GM18951 (cell line): Measurements from ENCODE around the gene NAALADL2.

Source experiments
- POLR2A ChIP-seq: IDR thresholded peaks from 4 replicates; pipeline ENCODE4 v1.6.1; 2011; ENCODE audit warnings: mild to moderate bottlenecking; ENCODE audit not compliant: insufficient read length, insufficient read depth; ENCODE audit errors: extremely low read depth
- in situ Hi-C: fragments of 300-500 bp; cut with MboI; formaldehyde crosslinking; loops from one replicate; pipeline ENCODE4 v1.12.0; 2022; ENCODE audit warnings: low sequenced_read_pairs, mixed read lengths, inconsistent platforms; ENCODE audit not compliant: unreplicated experiment

The NAALADL2 gene

DNA sequence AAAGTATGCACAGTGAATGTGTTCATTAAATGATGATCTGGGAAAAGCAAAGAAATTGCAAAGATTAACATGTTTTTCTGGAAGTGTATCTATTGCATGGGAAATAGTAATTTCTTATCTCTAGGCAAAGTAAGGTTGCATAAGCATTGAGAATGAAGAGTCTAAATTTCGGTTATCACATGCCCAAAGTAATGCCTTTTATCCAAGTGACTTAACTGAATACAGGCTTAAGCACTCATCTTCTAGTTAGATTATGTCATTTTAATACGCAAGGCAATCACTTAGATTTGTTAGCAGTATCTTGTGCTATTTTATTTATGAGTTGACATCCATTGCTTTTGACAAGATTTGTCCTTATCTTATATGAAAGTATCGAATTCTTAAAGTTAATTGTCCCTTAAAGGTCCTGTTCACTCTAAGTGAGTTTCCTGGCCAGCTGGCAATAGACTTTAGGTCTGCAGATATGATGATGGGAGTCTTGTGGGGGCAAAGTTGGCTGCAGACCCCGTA is 100.5 kb downstream of the NAALADL2 start:
- no peak for TF ChIP-seq POLR2A
- in situ Hi-C loops: no loop called here

DNA sequence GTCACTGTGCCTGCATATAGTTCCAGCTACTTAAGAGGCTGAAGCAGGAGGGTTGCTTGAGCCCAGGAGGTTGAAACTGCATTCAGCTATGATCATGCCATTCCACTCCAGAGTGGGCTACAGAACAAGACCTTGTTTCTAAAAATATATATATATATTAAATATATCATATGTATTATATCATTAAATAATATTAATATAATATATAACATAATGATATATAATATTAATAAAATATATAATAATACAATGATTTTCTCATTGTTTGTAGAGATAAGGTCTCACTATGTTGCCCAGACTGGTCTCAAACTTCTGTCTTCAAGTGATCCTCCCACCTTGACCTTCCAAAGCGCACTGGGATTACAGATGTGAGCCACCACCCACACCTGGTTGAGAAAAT is 101.8 kb downstream of the NAALADL2 start:
- TF ChIP-seq POLR2A: no peak
- in situ Hi-C loops: no loop called here

DNA sequence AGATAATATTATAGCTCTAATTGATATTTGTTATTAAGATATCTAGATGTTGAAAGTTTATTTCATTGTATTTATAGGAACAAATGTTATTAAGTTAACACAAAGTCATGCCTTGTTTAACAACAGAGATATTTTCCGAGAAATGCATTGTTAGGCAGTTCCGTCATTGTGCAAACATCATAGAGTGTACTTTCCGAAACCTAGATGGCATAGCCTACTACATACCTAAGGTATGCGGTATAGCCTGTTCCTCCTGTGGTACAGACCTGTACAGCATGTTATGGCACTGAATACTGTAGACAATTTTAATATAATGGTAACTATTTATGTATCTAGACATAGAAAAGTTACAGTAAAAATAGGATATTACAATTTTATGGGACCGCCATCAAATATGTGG is 114.3 kb downstream of the NAALADL2 start:
- TF ChIP-seq POLR2A: no peak

DNA sequence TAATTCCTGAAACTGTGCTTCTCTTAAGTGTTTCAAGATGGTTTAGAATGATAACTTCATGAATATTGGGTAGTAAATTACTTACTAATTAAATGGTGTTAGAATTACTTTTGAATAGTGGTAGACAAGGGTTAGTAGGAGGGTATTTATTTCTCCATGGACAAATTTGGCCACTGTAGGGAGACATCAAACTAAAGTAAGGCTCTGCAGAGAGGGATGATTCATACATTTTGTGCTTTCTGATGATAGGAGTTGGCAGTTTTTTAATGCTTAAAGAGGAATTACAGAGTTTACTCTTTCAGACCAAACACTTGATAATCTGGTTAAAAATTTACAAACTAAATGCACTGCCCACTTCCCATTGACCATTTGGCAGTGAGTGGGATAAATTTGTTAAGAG is 127.6 kb downstream of the NAALADL2 start:
- TF ChIP-seq POLR2A: no peak
- in situ Hi-C loops: no loop called here

More for the DNA sequence above, 114.3 kb downstream of the NAALADL2 start:
- in situ Hi-C loops: no loop called here

DNA sequence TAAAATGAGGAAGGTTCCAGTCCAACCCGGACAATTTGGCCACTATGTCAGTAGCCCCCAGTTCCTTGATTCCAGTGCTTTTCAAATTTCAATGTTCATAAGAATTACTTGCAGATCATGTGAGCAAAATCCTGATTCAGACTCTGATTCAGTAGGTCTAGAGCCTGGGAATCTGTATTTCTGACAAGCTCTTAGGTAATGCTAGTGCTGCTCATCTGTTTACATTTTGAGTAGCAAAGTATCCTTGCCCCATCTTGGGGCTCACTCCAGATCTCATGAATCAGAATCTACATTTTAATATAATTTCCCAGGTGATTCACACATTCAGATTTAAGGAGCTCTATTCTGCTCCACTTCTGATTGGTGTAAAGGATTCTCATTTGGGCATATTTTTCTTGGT is 142.0 kb downstream of the NAALADL2 start:
- in situ Hi-C loops: no loop called here
- no peak for TF ChIP-seq POLR2A

DNA sequence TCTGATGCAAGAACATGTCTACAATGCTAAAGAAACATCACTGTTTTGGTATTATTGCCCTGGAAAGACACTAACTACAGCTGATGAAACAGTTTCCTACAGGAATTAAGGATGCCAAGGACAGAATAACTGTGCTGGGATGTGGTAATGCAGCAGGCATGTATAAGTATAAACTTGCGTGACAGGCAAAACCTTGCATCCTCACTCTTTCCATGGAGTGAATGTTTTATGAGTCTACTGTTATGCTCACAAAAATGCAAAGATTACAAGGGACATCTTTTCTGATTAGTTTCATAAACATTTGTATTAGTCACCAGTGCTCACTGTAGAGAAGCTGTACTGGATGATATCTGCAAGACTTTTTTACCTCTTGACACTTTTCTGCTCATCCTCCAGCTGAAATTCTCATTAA is 143.6 kb downstream of the NAALADL2 start:
- TF ChIP-seq POLR2A: no peak

DNA sequence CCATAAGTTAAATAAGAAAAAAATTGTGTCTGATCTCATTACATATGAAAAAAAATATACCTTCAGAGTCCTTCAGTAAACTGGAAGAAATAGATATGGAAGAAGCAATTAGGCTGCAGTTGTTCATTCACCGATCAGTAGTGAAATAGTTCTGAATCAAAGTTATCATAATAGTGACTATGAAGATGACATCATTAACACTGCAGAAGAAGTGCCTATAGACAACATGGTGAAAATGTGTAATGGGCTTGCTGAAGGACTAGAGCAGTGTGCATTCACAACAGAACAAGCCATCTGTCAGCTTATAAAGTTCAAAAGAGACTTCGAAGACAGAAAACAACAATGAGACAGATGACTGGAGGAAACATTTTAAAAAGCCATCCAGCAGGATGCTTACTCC is 144.5 kb downstream of the NAALADL2 start:
- in situ Hi-C loops: no loop called here

More for the DNA sequence above, 143.6 kb downstream of the NAALADL2 start:
- in situ Hi-C loops: no loop called here

DNA sequence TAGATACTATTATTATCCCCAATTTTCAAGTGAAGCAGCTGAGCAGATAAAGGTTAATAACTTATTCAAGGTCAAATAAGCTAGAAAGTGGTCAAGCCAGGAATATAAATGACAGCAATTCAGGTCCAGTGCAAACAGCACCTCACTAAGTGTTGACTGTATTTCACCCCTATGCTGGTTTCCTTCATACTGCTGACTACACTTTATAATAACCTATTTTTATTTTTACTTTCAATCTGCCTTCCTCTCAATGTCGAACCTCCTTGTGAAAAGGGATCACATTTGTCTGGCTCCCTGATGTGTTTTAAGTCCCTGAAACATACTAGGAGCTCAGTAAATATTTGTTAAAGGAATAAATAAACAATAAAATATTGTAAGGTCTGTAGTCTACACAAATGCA is 146.1 kb downstream of the NAALADL2 start:
- no peak for TF ChIP-seq POLR2A
- in situ Hi-C loops: no loop called here

More for the DNA sequence above, 144.5 kb downstream of the NAALADL2 start:
- TF ChIP-seq POLR2A: no peak

DNA sequence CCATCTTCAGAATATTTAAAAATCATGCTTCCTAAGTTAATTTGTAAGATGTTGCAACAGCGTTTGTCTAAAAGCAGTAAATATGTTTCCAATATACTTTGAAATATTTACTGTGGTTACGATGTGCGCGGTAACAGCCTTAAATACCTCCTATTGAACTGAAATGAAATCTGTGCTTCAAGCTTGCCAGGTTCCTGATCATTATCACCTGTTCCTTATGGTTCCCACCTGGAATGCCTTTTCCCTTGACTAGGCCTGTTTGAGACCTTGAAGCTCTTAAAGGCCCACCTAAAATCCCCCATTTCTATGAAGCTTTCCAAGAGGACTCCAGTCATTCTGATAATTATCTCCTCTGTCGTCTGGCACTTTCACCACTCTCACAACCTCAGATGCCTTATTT is 146.7 kb downstream of the NAALADL2 start:
- no peak for TF ChIP-seq POLR2A
- in situ Hi-C loops: no loop called here

DNA sequence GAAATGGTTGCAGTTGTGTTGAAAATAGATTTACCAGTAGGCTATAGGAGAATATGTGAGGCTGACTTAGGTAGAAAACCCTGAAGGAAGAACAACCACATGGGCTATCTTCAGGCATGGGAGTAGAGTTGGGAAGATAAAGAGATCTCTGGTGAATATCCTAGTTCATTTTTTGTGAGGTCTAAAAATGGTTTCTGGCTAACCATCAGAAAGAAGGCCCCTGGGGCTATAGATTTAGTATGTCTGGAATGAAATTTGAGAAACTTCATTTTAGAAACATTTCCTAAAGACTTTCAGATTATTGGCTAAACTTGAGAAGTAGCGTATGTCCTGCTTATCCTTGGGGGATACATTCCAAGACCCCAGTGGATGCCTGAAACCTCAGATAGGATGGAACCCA is 148.2 kb downstream of the NAALADL2 start:
- in situ Hi-C loops: no loop called here
- TF ChIP-seq POLR2A: no peak

DNA sequence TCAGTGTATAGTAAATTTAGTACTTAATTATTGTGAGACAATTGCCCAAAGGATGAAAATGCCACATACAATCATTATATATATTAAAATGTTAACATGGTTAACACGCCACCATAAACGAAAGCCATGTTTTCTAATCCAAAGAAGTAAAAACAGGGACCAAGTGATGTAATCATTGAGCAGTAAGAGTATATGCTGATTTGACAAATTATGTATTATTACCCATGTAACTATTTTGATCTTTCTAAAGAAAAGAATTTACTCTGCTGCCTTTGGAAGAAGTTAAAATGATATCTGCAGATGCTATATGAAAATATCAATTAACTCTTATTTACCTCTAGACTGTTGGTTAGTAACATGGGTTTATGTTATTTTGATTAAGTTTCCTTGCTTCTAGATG is 150.2 kb downstream of the NAALADL2 start:
- TF ChIP-seq POLR2A: no peak
- in situ Hi-C loops: no loop called here

DNA sequence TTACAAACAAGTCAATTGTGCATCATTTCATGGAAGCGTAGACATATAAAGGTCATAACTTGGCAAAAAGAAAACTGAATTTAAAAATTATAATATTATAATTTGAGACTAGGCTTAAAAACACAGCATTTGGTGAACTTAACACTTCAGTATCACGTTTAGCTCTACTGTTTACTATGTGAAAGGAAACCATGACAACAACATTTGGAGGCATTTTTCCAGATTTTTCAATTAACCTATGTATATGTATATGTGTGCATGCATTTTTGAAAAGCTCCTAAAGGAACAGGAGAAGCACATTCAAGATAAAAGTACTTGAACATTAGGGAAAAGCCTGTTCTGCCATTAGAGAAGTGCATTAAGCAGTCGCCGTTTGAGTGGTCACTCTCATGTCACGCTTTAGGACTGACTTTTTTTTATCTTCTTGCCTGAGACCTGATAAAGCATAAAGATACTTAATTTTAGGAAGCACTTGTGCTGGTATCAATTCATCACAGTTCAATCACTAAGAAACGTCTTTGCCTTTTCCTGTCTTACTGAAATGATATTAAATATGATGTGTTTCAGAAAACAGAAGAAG is 156.0 kb downstream of the NAALADL2 start:
- in situ Hi-C loops: no loop called here
- no peak for TF ChIP-seq POLR2A

DNA sequence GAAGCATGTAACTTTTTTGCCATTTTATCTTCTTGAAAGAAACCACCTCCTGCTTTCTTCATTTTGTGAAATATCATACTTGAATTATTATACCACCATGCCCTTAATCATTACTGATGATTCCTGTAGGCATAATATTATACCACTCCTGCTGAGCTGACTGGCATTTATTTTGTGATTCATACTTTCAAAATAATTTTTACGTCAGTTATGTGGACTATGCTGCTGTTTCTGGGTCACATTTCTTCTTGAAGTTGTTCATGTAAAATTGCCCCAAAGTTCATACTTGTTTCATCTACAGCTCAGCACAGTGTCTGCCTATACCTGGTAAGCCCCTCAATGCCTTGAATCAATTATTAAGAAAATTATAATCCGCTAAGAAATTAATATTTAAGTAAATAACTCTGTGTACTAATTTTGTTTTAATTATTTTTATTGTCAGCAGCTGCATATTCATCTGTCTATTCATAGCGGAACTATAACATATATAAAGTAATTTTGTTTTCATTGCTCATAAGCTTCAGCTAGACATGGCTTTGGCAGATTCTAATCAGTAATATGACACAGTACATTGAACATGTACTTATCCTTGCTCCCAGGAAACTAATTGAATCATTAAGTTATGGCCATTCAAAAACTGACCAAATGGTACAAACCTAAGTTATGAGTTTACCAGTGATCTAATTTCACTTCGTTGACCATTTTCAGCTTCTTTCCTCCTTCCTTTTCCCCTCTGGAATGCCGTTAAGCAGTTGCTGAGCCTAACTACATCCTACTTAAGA is 160.0 kb downstream of the NAALADL2 start:
- in situ Hi-C loops: no loop called here
- TF ChIP-seq POLR2A: no peak

DNA sequence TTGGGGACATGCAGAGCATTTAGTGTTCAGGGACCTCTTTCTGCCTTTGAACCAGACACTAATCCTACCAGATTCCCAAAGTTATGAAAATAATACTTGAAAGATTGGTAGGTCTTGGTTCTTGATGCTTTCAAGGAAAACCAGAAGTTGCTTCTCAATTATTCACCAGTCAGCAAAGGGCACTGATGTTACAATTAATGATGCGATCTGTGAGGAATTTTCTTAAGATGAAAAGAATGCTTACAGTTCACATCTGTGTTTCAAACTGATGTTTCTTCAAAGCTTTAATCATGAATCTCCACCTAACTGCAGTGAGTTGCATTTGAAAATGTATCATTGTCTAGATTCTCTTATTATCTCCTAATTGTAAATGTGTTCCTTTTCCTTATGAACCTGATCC is 161.0 kb downstream of the NAALADL2 start:
- in situ Hi-C loops: no loop called here
- no peak for TF ChIP-seq POLR2A
